Muscle of leg (tissue), 11 donors: ENCODE data around the gene STK32C. TPM values are rescaled to one million over a fixed set of nuclear protein-coding genes. Genes with fewer than 3 reads are reported as not detected.

Source experiments
- DNase-seq: peaks from one replicate; pipeline ENCODE4 v3.0.0; 2013
- H3K27ac ChIP-seq: one replicate; pipeline ENCODE4 v1.5.1; 2013; ENCODE audit warnings: mild to moderate bottlenecking, low read length, control low read depth
- H3K27me3 ChIP-seq: one replicate; pipeline ENCODE4 v1.6.1; 2013; ENCODE audit warnings: low read length; ENCODE audit not compliant: control insufficient read depth, insufficient read depth
- H3K36me3 ChIP-seq: one replicate; pipeline ENCODE4 v1.6.1; 2013; ENCODE audit warnings: low read length; ENCODE audit not compliant: control insufficient read depth, insufficient read depth
- H3K4me1 ChIP-seq: one replicate; pipeline ENCODE4 v1.6.1; 2013; ENCODE audit warnings: low read length; ENCODE audit not compliant: control insufficient read depth, insufficient read depth
- H3K4me3 ChIP-seq: one replicate; pipeline ENCODE4 v1.5.1; 2013; ENCODE audit warnings: low read length, control low read depth
- H3K9me3 ChIP-seq: replicated peaks from 2 replicates; pipeline ENCODE4 v1.6.1; 2013; ENCODE audit warnings: low read depth, low read length; ENCODE audit not compliant: control insufficient read depth
- WGBS: methylation state at CpG from one replicate; pipeline ENCODE4 v1.1.5; 2013; ENCODE audit warnings: missing lambda C conversion rate; ENCODE audit not compliant: insufficient coverage; 5-methylcytosine and 5-hydroxymethylcytosine counted together
- polyA plus RNA-seq, 8 donors: library from polyadenylated mRNA; unstranded; fragments of 120-200 nt; gene quantifications; one replicate each; pipeline versions ENCODE4 v1.2.1 to v1.2.3, GENCODE V29; 2013; ENCODE audit warnings: inconsistent platforms in 1 of 8, low replicate concordance in 1 of 8; ENCODE audit not compliant: insufficient read length in 8 of 8, insufficient read depth in 1 of 8
- total RNA-seq: library from RNA; stranded (reverse); fragments of 120-200 nt; gene quantifications from one replicate; pipeline ENCODE4 v1.2.4, GENCODE V29; 2013

The STK32C gene
- total and polyA plus RNA-seq, 9 donors: 9.4 to 14.7 (median 12.0) TPM

- no peaks in the 10 kb centered on the region for H3K9me3 ChIP-seq
- 8% methylated on average over 15 of the region's 16 CpGs for WGBS
- no peak overlapping the region for H3K27ac ChIP-seq
- no peak for DNase-seq
- no peak overlapping the region for H3K4me3 ChIP-seq
- H3K27me3 ChIP-seq: peaks cover 57% of the 10 kb centered on the region
- no peaks in the 10 kb centered on the region for H3K4me1 ChIP-seq
- no peaks in the 10 kb centered on the region for H3K36me3 ChIP-seq
Observed at GRCh38 chr10:132175907-132176581, 131.7 kb downstream of the STK32C start.

DNA sequence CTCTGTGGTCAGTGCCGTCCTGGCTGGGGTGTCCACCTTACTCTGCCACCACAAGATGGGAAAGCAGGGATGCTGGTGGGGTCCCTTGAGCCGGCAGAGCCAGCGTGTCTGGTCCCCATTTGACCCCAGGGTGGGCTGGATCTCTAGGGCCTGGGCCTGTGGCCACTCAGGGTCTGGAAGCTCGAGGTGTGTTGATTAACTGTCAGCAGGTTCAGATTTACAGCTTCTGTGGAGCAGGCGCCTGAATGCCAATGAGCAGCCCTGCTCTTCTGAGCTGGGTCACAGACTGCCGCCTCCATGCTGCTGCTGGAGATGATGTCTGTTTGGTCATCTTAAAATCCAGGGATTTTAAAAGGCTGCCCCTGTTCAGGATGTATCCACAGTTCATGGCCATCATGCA, 132.3 kb downstream of the STK32C start:
- Histone ChIP-seq H3K27ac (no peak overlapping the region), H3K4me1 (no peaks in the 10 kb centered on the region), H3K36me3 (no peaks in the 10 kb centered on the region), H3K27me3 (peaks cover 61% of the 10 kb centered on the region), H3K4me3 (no peak overlapping the region), H3K9me3 (no peaks in the 10 kb centered on the region)
- no peak for DNase-seq
- WGBS: 17% methylated on average over 3 of the region's 6 CpGs

DNA sequence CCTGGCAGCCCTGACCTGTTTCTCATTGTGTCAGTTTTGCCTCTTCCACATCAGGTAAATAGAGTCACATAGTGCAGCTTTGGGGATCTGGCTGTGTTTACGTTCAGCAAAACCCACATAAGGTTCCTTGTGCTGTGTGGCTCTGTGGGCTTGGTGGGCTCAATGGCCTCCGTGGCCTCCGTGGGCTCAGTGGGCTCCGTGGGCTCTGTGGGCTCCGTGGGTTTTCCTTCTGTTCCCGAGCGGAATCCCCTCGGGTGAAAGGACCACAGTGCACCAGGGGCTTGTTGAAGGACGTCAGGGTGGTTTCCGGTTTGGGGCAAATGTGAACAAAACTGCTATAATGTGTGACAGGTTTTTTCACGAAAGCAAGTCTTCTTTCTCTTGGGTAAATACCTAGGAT, 133.5 kb downstream of the STK32C start:
- H3K4me3 ChIP-seq: no peak overlapping the region
- H3K4me1 ChIP-seq: no peaks in the 10 kb centered on the region
- no peak for DNase-seq
- no peaks in the 10 kb centered on the region for H3K9me3 ChIP-seq
- no peaks in the 10 kb centered on the region for H3K36me3 ChIP-seq
- WGBS: 91% methylated on average over 10 of the region's 11 CpGs
- no peak overlapping the region for H3K27ac ChIP-seq
- peaks cover 59% of the 10 kb centered on the region for H3K27me3 ChIP-seq

DNA sequence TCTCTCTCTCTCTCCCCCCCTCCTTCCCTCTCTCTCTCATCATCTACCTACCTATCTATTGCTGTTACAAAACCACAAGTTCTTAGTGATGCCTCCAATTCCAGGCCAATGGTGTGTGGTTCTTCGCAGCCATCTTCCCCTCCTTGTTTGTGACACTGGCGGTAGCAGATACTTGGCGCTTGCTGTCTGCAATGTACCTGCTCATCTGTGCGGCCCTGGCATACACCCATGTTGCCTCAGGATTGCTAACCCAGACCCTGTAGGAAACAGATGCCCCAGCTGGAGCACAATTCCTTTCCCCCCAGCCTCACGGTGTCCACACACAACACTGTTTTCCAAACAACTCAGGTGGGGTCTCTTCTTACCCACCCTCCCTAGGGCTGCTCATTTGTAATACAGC, 134.6 kb downstream of the STK32C start:
- Histone ChIP-seq H3K4me3 (no peak overlapping the region), H3K27ac (no peak overlapping the region), H3K36me3 (no peaks in the 10 kb centered on the region), H3K4me1 (no peaks in the 10 kb centered on the region), H3K9me3 (no peaks in the 10 kb centered on the region), H3K27me3 (peaks cover 51% of the 10 kb centered on the region)
- WGBS: 80% methylated on average over 4 of the region's 5 CpGs
- no peak for DNase-seq

- H3K4me3 ChIP-seq: no peak overlapping the region
- H3K27me3 ChIP-seq: peaks cover 47% of the 10 kb centered on the region
- no peaks in the 10 kb centered on the region for H3K9me3 ChIP-seq
- DNase-seq: no peak
- H3K27ac ChIP-seq: no peak overlapping the region
- no peaks in the 10 kb centered on the region for H3K36me3 ChIP-seq
- WGBS: 64% methylated on average over 18 of the region's 26 CpGs
- H3K4me1 ChIP-seq: no peaks in the 10 kb centered on the region
Observed at GRCh38 chr10:132172091-132173066, 135.4 kb downstream of the STK32C start.

DNA sequence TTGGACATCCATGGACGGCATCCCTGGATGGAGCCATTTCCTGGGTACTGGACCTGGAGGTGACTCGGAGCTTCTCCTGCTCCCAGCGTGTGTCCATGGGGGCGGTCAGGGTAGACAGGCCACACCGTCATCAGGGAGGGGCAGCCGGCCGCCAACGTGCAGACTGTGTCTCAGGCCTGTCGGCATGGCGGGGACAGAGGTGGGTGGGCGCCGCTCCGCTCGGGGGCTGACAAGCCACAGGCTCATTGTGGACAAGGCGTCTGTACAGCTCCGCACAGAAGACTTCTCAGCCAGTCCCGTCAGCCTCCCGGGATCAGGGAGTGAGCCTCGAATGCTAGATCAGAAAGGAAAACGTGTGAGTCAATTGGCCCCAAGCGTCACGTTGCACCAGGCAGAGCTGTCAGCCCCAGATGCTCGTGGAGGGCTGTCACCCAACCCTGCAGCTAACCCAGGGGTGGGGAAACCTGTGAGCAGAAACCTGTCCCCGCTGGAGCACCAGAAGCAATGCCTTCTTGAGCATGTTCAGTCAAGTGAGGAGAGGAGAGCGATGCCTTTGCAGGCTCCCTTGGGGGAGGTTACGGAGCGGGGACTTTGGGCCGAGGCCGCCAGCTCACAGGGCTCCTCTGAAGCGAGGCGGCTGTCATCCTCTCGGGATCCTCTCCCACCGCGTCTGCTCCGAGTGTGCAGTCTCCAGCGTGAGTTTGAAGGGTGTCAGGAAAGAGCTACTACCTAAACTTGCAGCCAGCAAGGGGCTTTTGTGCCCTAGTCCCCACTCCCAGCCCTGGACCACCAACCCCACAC, 137.0 kb downstream of the STK32C start:
- Histone ChIP-seq H3K27ac (no peak overlapping the region), H3K9me3 (no peaks in the 10 kb centered on the region), H3K27me3 (peaks cover 34% of the 10 kb centered on the region), H3K36me3 (no peaks in the 10 kb centered on the region), H3K4me1 (no peaks in the 10 kb centered on the region), H3K4me3 (no peak overlapping the region)
- WGBS: 64% methylated on average over 31 of the region's 36 CpGs
- DNase-seq: no peak

- peaks cover 31% of the 10 kb centered on the region for H3K27me3 ChIP-seq
- H3K36me3 ChIP-seq: no peaks in the 10 kb centered on the region
- DNase-seq: no peak
- H3K4me3 ChIP-seq: no peak overlapping the region
- H3K4me1 ChIP-seq: no peaks in the 10 kb centered on the region
- H3K9me3 ChIP-seq: no peaks in the 10 kb centered on the region
- no peak overlapping the region for H3K27ac ChIP-seq
- 84% methylated on average over 43 of the region's 46 CpGs for WGBS
Observed at GRCh38 chr10:132169766-132170560, 137.8 kb downstream of the STK32C start.

- H3K36me3 ChIP-seq: no peaks in the 10 kb centered on the region
- WGBS: 80% methylated on average over 35 of the region's 42 CpGs
- H3K4me1 ChIP-seq: no peaks in the 10 kb centered on the region
- no peaks in the 10 kb centered on the region for H3K9me3 ChIP-seq
- H3K27ac ChIP-seq: no peak overlapping the region
- H3K27me3 ChIP-seq: peaks cover 31% of the 10 kb centered on the region
- no peak overlapping the region for H3K4me3 ChIP-seq
- no peak for DNase-seq
Observed at GRCh38 chr10:132169031-132169765, 138.6 kb downstream of the STK32C start.

DNA sequence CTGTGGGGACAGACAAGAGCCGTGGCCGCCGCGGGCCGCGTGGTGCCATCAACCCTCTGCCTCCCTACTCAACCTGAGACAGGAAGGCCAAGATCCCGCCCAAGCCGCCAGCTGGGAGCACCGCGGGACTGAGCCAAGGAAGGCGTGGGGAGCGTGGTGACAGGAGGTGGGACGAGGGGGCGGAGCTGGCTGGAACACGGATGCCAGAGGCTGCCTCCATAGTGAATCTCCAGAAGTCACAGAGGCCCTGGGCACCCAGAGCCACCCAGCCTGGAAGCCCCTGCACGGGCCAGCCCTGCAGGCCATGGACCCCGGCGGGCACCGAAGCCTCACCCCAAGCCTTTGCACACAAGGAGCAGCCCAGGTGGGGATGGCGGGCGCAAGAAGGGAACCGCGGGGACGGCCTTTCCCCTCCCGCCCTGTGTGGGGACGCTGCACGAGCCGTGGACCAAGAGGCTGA, 139.1 kb downstream of the STK32C start:
- Histone ChIP-seq H3K27ac (no peak overlapping the region), H3K4me1 (peaks cover 4% of the 10 kb centered on the region), H3K4me3 (no peak overlapping the region), H3K36me3 (no peaks in the 10 kb centered on the region), H3K9me3 (no peaks in the 10 kb centered on the region), H3K27me3 (peaks cover 32% of the 10 kb centered on the region)
- WGBS: 62% methylated on average over 19 of the region's 28 CpGs
- DNase-seq: no peak
